ENCODE measurements around the gene RIBC2.
"Not testable (repeated sequence)": the region's sequence is repeated elsewhere in the genome, so short reads cannot be mapped to it uniquely, and the experiment has no call there.

RIBC2 gene

GRCh38 chr22:45413368-45414211 is at the start of gene RIBC2, which contains the start of gene SMC1B:
Gene RIBC2 (plus strand): TSS chr22:45413693. CDS start chr22:45413887, 194 bp downstream.
Gene SMC1B (minus strand): TSS chr22:45413599. CDS start chr22:45413567, 32 bp downstream.
- DNase-seq (ENCODE audit: low read depth), result peak; percentile 59

- no peak for DNase-seq (ENCODE audit: low read depth)
Observed at GRCh38 chr22:45366713-45367112, 46.8 kb upstream of the RIBC2 start.

- not testable (repeated sequence) for DNase-seq (ENCODE audit: low read depth)
Observed at GRCh38 chr22:45373592-45373991, 39.9 kb upstream of the RIBC2 start.

GRCh38 chr22:45376009-45376408 is 37.5 kb upstream of the RIBC2 start:
- no peak for DNase-seq (ENCODE audit: low read depth)

- no peak for DNase-seq (ENCODE audit: low read depth)
Observed at GRCh38 chr22:45376703-45377102, 36.8 kb upstream of the RIBC2 start.

GRCh38 chr22:45381348-45381747 is 32.1 kb upstream of the RIBC2 start:
- no peak for DNase-seq (ENCODE audit: low read depth)

GRCh38 chr22:45389546-45389945 is 23.9 kb upstream of the RIBC2 start:
- DNase-seq (ENCODE audit: low read depth), result no peak

- DNase-seq (ENCODE audit: low read depth), result no peak
Observed at GRCh38 chr22:45397806-45398205, 15.7 kb upstream of the RIBC2 start.

- no peak for DNase-seq (ENCODE audit: low read depth)
Observed at GRCh38 chr22:45398214-45398613, 15.3 kb upstream of the RIBC2 start.

- DNase-seq (ENCODE audit: low read depth), result no peak
Observed at GRCh38 chr22:45399712-45400445, 13.6 kb upstream of the RIBC2 start.

GRCh38 chr22:45402466-45402985 is 11.0 kb upstream of the RIBC2 start:
- DNase-seq (ENCODE audit: low read depth), result no peak

- no peak for DNase-seq (ENCODE audit: low read depth)
Observed at GRCh38 chr22:45407793-45408192, 5.7 kb upstream of the RIBC2 start.

GRCh38 chr22:45413013-45413367 is 503 bp upstream of the RIBC2 start:
- no peak for DNase-seq (ENCODE audit: low read depth)

GRCh38 chr22:45418056-45418769 is 4.7 kb downstream of the RIBC2 start:
- DNase-seq (ENCODE audit: low read depth), result no peak

GRCh38 chr22:45418770-45419138 is 5.3 kb downstream of the RIBC2 start:
- no peak for DNase-seq (ENCODE audit: low read depth)

- no peak for DNase-seq (ENCODE audit: low read depth)
Observed at GRCh38 chr22:45420011-45420410, 6.5 kb downstream of the RIBC2 start.

GRCh38 chr22:45420539-45420938 is 7.0 kb downstream of the RIBC2 start:
- DNase-seq (ENCODE audit: low read depth), result no peak

- no peak for DNase-seq (ENCODE audit: low read depth)
Observed at GRCh38 chr22:45421349-45422055, 8.0 kb downstream of the RIBC2 start.

GRCh38 chr22:45422237-45422983 is 8.9 kb downstream of the RIBC2 start:
- no peak for DNase-seq (ENCODE audit: low read depth)

- DNase-seq (ENCODE audit: low read depth), result no peak
Observed at GRCh38 chr22:45423524-45423923, 10.0 kb downstream of the RIBC2 start.

GRCh38 chr22:45424241-45424731 is 10.8 kb downstream of the RIBC2 start:
- DNase-seq (ENCODE audit: low read depth), result no peak

Measured in fibroblast of the conjunctiva (primary cell).